ENCODE results near the gene VN1R4. TPM values are rescaled to one million over a fixed set of nuclear protein-coding genes. Genes with fewer than 3 reads are reported as not detected.
"Not testable (repeated sequence)": the region's sequence is repeated elsewhere in the genome, so short reads cannot be mapped to it uniquely, and the experiment has no call there.

Gene VN1R4
- total RNA-seq, 2 donors from 2014 or later, result not detected

GRCh38 chr19:53222716-53223115 lies 44.8 kb downstream of the VN1R4 start:
- ATAC-seq; DNase-seq; intact Hi-C loops (cut with DNase I): not testable (repeated sequence)

Other genes with a start within 250 kb of the VN1R4 start
- not detected for gene ERVV-2, start 223.0 kb downstream of the VN1R4 start, total RNA-seq
- 10 to 100 TPM; 16.5 to 17.0 TPM for gene ZNF160, start 164.3 kb downstream of the VN1R4 start, total RNA-seq
- gene ZNF415, start 134.8 kb downstream of the VN1R4 start, total RNA-seq, result 10 to 100 TPM; 19.5 to 23.0 TPM
- gene ZNF347, start 108.7 kb downstream of the VN1R4 start, total RNA-seq, result 1 to 10 TPM; 6.2 to 7.8 TPM
- 1 to 10 TPM in 1 of 2 donors, under 1 TPM in 1; 0.79 to 1.3 TPM for gene ZNF665, start 74.4 kb downstream of the VN1R4 start, total RNA-seq
- 10 to 100 TPM; 22.2 to 24.2 TPM for gene ZNF677, start 12.8 kb downstream of the VN1R4 start, total RNA-seq
- gene VN1R2, start 9.4 kb downstream of the VN1R4 start, total RNA-seq, result not detected
- 1 to 10 TPM; 4.6 TPM for gene ZNF845, start 66.0 kb upstream of the VN1R4 start, total RNA-seq
- 1 to 10 TPM; 5.9 to 6.9 TPM for gene ZNF525, start 98.0 kb upstream of the VN1R4 start, total RNA-seq
- 1 to 10 TPM; 4.9 to 5.9 TPM for gene ZNF765, start 127.4 kb upstream of the VN1R4 start, total RNA-seq
- 1 to 10 TPM; 4.9 to 5.4 TPM for gene ZNF761, start 164.3 kb upstream of the VN1R4 start, total RNA-seq
- 1 to 10 TPM; 1.5 TPM for gene ZNF813, start 200.0 kb upstream of the VN1R4 start, total RNA-seq

Data from left cardiac atrium (tissue), 4 donors.